BE2C (cell line): ENCODE data around the gene MIB2.

ENCODE experiments used
- DNase-seq: peaks from one replicate; pipeline ENCODE4 v3.0.0-alpha.2; 2020
- H3K27me3 ChIP-seq: fragments of 250-450 bp; sonication (Bioruptor Pico); 2 replicates; pipeline ENCODE4 v1.5.1; 2020; ENCODE audit warnings: mild to moderate bottlenecking
- H3K36me3 ChIP-seq: fragments of 250-450 bp; sonication (Bioruptor Pico); 2 replicates; pipeline ENCODE4 v1.5.1; 2020; ENCODE audit warnings: mild to moderate bottlenecking
- H3K4me1 ChIP-seq: fragments of 250-450 bp; sonication (Bioruptor Pico); 2 replicates; pipeline ENCODE4 v1.5.1; 2020
- H3K4me3 ChIP-seq: 2 replicates; pipeline ENCODE4 v1.5.1; 2011; ENCODE audit warnings: low read depth, low read length
- H3K9me3 ChIP-seq: fragments of 250-450 bp; sonication (Bioruptor Pico); 2 replicates; pipeline ENCODE4 v1.5.1; 2020
- CTCF ChIP-seq: IDR thresholded peaks from 2 replicates; pipeline ENCODE4 v1.5.1; 2012; ENCODE audit warnings: mild to moderate bottlenecking, low read depth, low read length

MIB2 gene

GRCh38 chr1:1574721-1575537 lies 40.4 kb upstream of the MIB2 start, which contains the start of gene SSU72:
Gene SSU72 (minus strand): TSS chr1:1574863. CDS start chr1:1574557, 306 bp downstream.
- DNase-seq, result peak; percentile 96
- Histone ChIP-seq H3K4me1 (peaks cover 5% of the 10 kb centered on the region; the same call in 1 of the 2 replicates), H3K4me3 (peak within 1 kb of the TSS; percentile 99), H3K36me3 (peaks cover 13% of the 10 kb centered on the region), H3K9me3 (no peaks in the 10 kb centered on the region), H3K27me3 (peaks cover 16% of the 10 kb centered on the region)
- TF ChIP-seq CTCF, result no peak

- Histone ChIP-seq H3K27me3 (peaks cover 41% of the 10 kb centered on the region), H3K9me3 (no peaks in the 10 kb centered on the region), H3K4me1 (peaks cover 5% of the 10 kb centered on the region; the same call in 1 of the 2 replicates), H3K4me3 (no peak overlapping the region), H3K36me3 (peaks cover 5% of the 10 kb centered on the region)
- DNase-seq, result no peak
- TF ChIP-seq CTCF, result no peak
Measured at GRCh38 chr1:1577367-1578011, 37.8 kb upstream of the MIB2 start.

GRCh38 chr1:1578371-1578940 lies 36.8 kb upstream of the MIB2 start:
- peaks cover 51% of the 10 kb centered on the region for H3K27me3 ChIP-seq
- H3K9me3 ChIP-seq, result no peaks in the 10 kb centered on the region
- no peak for TF ChIP-seq CTCF
- peaks cover 5% of the 10 kb centered on the region; the same call in 1 of the 2 replicates for H3K4me1 ChIP-seq
- peaks cover 5% of the 10 kb centered on the region for H3K36me3 ChIP-seq
- H3K4me3 ChIP-seq, result no peak overlapping the region
- no peak for DNase-seq

GRCh38 chr1:1582585-1583346 lies 32.5 kb upstream of the MIB2 start:
- no peak for DNase-seq
- no peaks in the 10 kb centered on the region for H3K9me3 ChIP-seq
- peaks cover 68% of the 10 kb centered on the region for H3K27me3 ChIP-seq
- no peak overlapping the region for H3K4me3 ChIP-seq
- H3K4me1 ChIP-seq, result no peaks in the 10 kb centered on the region
- TF ChIP-seq CTCF, result no peak
- H3K36me3 ChIP-seq, result no peaks in the 10 kb centered on the region

- no peak for TF ChIP-seq CTCF
- no peaks in the 10 kb centered on the region for H3K9me3 ChIP-seq
- H3K4me3 ChIP-seq, result no peak overlapping the region
- no peaks in the 10 kb centered on the region for H3K36me3 ChIP-seq
- H3K27me3 ChIP-seq, result peaks cover 67% of the 10 kb centered on the region
- H3K4me1 ChIP-seq, result no peaks in the 10 kb centered on the region
- no peak for DNase-seq
Measured at GRCh38 chr1:1583347-1584010, 31.8 kb upstream of the MIB2 start.
